Epithelial cell of esophagus (primary cell): ENCODE results near the gene EVI5.

Source experiments
- DNase-seq: peaks from one replicate; pipeline ENCODE4 v3.0.0; 2010; ENCODE audit warnings: low read depth
- H3K4me3 ChIP-seq: 2 replicates; pipeline ENCODE4 v1.5.1; 2011; ENCODE audit warnings: mild to moderate bottlenecking, low read length, control low read depth
- CTCF ChIP-seq: IDR thresholded peaks from 2 replicates; pipeline ENCODE4 v1.5.1; 2011; ENCODE audit warnings: low read depth, mild to moderate bottlenecking, low read length, control low read depth, inconsistent platforms; ENCODE audit not compliant: insufficient read depth; ENCODE audit errors: missing control alignments

Gene EVI5

GRCh38 chr1:92768296-92768695 lies 16.6 kb downstream of the EVI5 start:
- no peak for DNase-seq
- no peak overlapping the region for H3K4me3 ChIP-seq
- TF ChIP-seq CTCF, result no peak

DNA sequence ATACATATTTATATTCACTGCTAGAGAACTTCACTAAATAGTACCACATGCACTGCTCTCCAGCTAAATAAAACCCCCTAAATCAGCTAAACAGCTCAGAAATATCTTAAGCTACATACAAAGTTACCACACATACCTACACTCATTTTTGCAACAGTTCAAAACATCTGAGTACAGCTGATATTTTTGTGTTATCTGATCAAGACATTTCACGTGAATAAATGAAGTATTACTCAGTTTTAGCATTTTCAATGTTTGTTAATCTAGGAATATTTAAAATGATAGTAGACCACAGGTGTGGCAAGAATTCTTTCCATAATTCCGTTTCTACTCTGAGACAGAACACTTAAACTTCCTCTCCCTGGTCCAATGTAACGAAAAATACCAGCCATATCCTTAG lies 20.8 kb downstream of the EVI5 start:
- no peak for TF ChIP-seq CTCF
- no peak for DNase-seq

DNA sequence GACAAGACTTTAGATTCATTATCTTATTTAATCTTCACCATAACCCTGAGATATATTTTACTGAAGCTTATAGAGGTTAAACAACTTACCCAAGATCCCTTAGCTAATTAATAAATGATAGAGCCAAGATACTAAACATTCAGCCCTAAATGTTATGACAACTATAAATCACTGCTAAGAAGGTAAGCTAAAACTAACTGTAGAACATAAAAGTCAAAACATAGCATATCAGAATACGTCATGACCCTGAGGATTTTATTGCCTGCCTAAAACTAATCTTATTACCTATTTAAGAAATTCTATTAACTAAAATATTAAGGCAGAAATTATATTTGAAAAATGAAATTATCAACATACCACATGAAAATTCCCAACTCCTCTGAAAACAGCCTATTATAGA lies 22.6 kb downstream of the EVI5 start:
- no peak for DNase-seq
- TF ChIP-seq CTCF, result no peak
- H3K4me3 ChIP-seq, result no peak overlapping the region

More for the DNA sequence above, 20.8 kb downstream of the EVI5 start:
- H3K4me3 ChIP-seq, result no peak overlapping the region

GRCh38 chr1:92759361-92759760 lies 25.5 kb downstream of the EVI5 start:
- H3K4me3 ChIP-seq, result no peak overlapping the region
- no peak for TF ChIP-seq CTCF
- no peak for DNase-seq

GRCh38 chr1:92756537-92756936 lies 28.4 kb downstream of the EVI5 start:
- no peak overlapping the region for H3K4me3 ChIP-seq
- no peak for TF ChIP-seq CTCF

GRCh38 chr1:92755541-92756461 lies 29.1 kb downstream of the EVI5 start:
- no peak for DNase-seq
- TF ChIP-seq CTCF, result no peak
- no peak overlapping the region for H3K4me3 ChIP-seq

More at GRCh38 chr1:92756537-92756936, 28.4 kb downstream of the EVI5 start:
- DNase-seq, result no peak

- DNase-seq, result no peak
- H3K4me3 ChIP-seq, result no peak overlapping the region
- no peak for TF ChIP-seq CTCF
These were observed 30.2 kb downstream of the EVI5 start for GRCh38 chr1:92754719-92755050.
